PC-3 (cell line): ENCODE measurements around the gene FARS2.

Source experiments
- CTCF ChIP-seq: fragments of 300-600 bp; sonication (generic); conservative IDR thresholded peaks from 2 replicates; pipeline ENCODE4 v1.5.1; 2017; ENCODE audit warnings: antibody characterized with exemption, low read depth, mild to moderate bottlenecking, low read length
- EZH2 ChIP-seq: fragments of 300-600 bp; sonication (generic); IDR thresholded peaks from one replicate; pipeline ENCODE4 v1.6.1; 2017; ENCODE audit warnings: antibody characterized with exemption, mild to moderate bottlenecking, low read length; ENCODE audit not compliant: unreplicated experiment

- TF ChIP-seq CTCF (no peak), EZH2 (no peak)
Observed at GRCh38 chr6:5378331-5378730, 117.0 kb downstream of the FARS2 start.
